IMR-90 (cell line): ENCODE results near the gene BCL11A. TPM values are rescaled to one million over a fixed set of nuclear protein-coding genes. Genes with fewer than 3 reads are reported as not detected.

ENCODE experiments used
- ATAC-seq: fragments of 200-7000 bp; cut with Tn5 transposase; 2 replicates; pipeline ENCODE4 v1.9.1; 2020; ENCODE audit warnings: low read depth, mild to moderate bottlenecking, moderate library complexity
- BruUV-seq: library from RNA; stranded (reverse); fragments of 400-500 nt; replicated peaks from 2 replicates; lab custom pipeline; 2021; lab: Mats Ljungman, UMichigan
- CTCF ChIA-PET: fragments of 300-600 bp; formaldehyde crosslinking; extraction: SDS; loops from one replicate; lab custom pipeline; 2021; ENCODE audit warnings: antibody characterized with exemption; lab: Yijun Ruan, JAX
- POLR2A ChIA-PET: fragments of 300-600 bp; sonication (Branson Sonifier 250); formaldehyde crosslinking; loops from one replicate; lab custom pipeline; 2022; ENCODE audit warnings: antibody characterized with exemption; ENCODE audit not compliant: unreplicated experiment; lab: Charles Lee
- DNase-seq: peaks from one replicate; pipeline ENCODE4 v3.0.0; 2013
- H2AFZ ChIP-seq: replicated peaks from 2 replicates; pipeline ENCODE3; 2013; ENCODE audit warnings: low read length, mild to moderate bottlenecking; ENCODE audit not compliant: poor library complexity
- H2AK5ac ChIP-seq: 2 replicates; pipeline ENCODE4 v1.6.1; 2013; ENCODE audit warnings: low read depth, low read length, inconsistent platforms
- H2AK9ac ChIP-seq: replicated peaks from 2 replicates; pipeline ENCODE3; 2013; ENCODE audit warnings: mild to moderate bottlenecking, low read depth, low read length, moderate library complexity; ENCODE audit not compliant: poor library complexity
- H2BK120ac ChIP-seq: 2 replicates; pipeline ENCODE4 v1.6.1; 2013; ENCODE audit warnings: low read depth, low read length, inconsistent platforms
- H2BK15ac ChIP-seq: 3 replicates; pipeline ENCODE4 v1.6.1; 2013; ENCODE audit warnings: low read depth, low read length, inconsistent platforms
- H2BK20ac ChIP-seq: 2 replicates; pipeline ENCODE4 v1.6.1; 2013; ENCODE audit warnings: low read depth, mild to moderate bottlenecking, inconsistent platforms, low read length, moderate library complexity
- H2BK5ac ChIP-seq: 2 replicates; pipeline ENCODE4 v1.6.1; 2013; ENCODE audit warnings: mild to moderate bottlenecking, low read depth, low read length, inconsistent platforms; ENCODE audit not compliant: poor library complexity, severe bottlenecking
- H3K14ac ChIP-seq: replicated peaks from 2 replicates; pipeline ENCODE4 v1.6.1; 2013; ENCODE audit warnings: low read depth, low read length, inconsistent platforms
- H3K18ac ChIP-seq: 2 replicates; pipeline ENCODE4 v1.6.1; 2013; ENCODE audit warnings: low read depth, low read length, control low read depth
- H3K23ac ChIP-seq: 2 replicates; pipeline ENCODE4 v1.6.1; 2013; ENCODE audit warnings: low read depth, low read length, inconsistent platforms
- H3K27ac ChIP-seq: 2 replicates; pipeline ENCODE4 v1.5.1; 2013; ENCODE audit warnings: mild to moderate bottlenecking, control low read depth, low read length; ENCODE audit not compliant: insufficient read depth
- H3K27me3 ChIP-seq: 2 replicates; pipeline ENCODE4 v1.6.1; 2013; ENCODE audit warnings: low read length; ENCODE audit not compliant: control insufficient read depth, insufficient read depth
- H3K36me3 ChIP-seq: 2 replicates; pipeline ENCODE4 v1.6.1; 2013; ENCODE audit warnings: low read length, mixed read lengths; ENCODE audit not compliant: control insufficient read depth, insufficient read depth
- H3K4ac ChIP-seq: 2 replicates; pipeline ENCODE4 v1.6.1; 2013; ENCODE audit warnings: low read depth, low read length, inconsistent platforms
- H3K4me1 ChIP-seq: 2 replicates; pipeline ENCODE4 v1.6.1; 2013; ENCODE audit warnings: low read length, mixed read lengths; ENCODE audit not compliant: control insufficient read depth, insufficient read depth
- H3K4me2 ChIP-seq: 2 replicates; pipeline ENCODE4 v1.6.1; 2013; ENCODE audit warnings: low read depth, mild to moderate bottlenecking, control low read depth, low read length, moderate library complexity
- H3K4me3 ChIP-seq: 2 replicates; pipeline ENCODE4 v1.5.1; 2013; ENCODE audit warnings: low read depth, mild to moderate bottlenecking, control low read depth, low read length, moderate library complexity; ENCODE audit not compliant: insufficient read depth
- H3K56ac ChIP-seq: 2 replicates; pipeline ENCODE4 v1.6.1; 2013; ENCODE audit warnings: low read length, inconsistent platforms; ENCODE audit not compliant: insufficient read depth; ENCODE audit errors: extremely low read depth
- H3K79me1 ChIP-seq, 2 experiments: 2 replicates each; pipeline ENCODE4 v1.6.1; 2013; ENCODE audit warnings: low read length in 2 of 2, inconsistent platforms in 1 of 2, low read depth in 1 of 2
- H3K9ac ChIP-seq: 2 replicates; pipeline ENCODE4 v1.6.1; 2013; ENCODE audit warnings: low read depth, low read length, control low read depth
- H3K9me1 ChIP-seq: 2 replicates; pipeline ENCODE4 v1.6.1; 2013; ENCODE audit warnings: low read length, inconsistent platforms; ENCODE audit not compliant: insufficient read depth
- H3K9me3 ChIP-seq: 2 replicates; pipeline ENCODE4 v1.6.1; 2013; ENCODE audit warnings: low read length; ENCODE audit not compliant: control insufficient read depth, insufficient read depth
- H4K20me1 ChIP-seq: 2 replicates; pipeline ENCODE4 v1.6.1; 2013; ENCODE audit warnings: low read length, inconsistent platforms; ENCODE audit not compliant: insufficient read depth
- H4K5ac ChIP-seq: 2 replicates; pipeline ENCODE4 v1.6.1; 2013; ENCODE audit warnings: mild to moderate bottlenecking, low read depth, low read length, control low read depth
- H4K8ac ChIP-seq, 2 experiments: 2 replicates each; pipeline ENCODE4 v1.6.1; 2013; ENCODE audit warnings: low read depth in 2 of 2, low read length in 2 of 2, control low read depth in 1 of 2, inconsistent platforms in 1 of 2
- H4K91ac ChIP-seq: 2 replicates; pipeline ENCODE4 v1.6.1; 2013; ENCODE audit warnings: low read depth, low read length, inconsistent platforms; ENCODE audit not compliant: insufficient read depth
- BHLHE40 ChIP-seq: fragments of 150-350 bp; IDR thresholded peaks from 2 replicates; pipeline ENCODE4 v1.6.1; 2016; ENCODE audit warnings: mild to moderate bottlenecking, low read depth, low read length
- CHD1 ChIP-seq: IDR thresholded peaks from 2 replicates; pipeline ENCODE4 v1.6.1; 2012; ENCODE audit warnings: low read depth, low read length, improper control_type of control experiment
- CTCF ChIP-seq: conservative IDR thresholded peaks from 2 replicates; pipeline ENCODE4 v1.5.1; 2012; ENCODE audit warnings: mild to moderate bottlenecking, low read depth, low read length, improper control_type of control experiment
- ELK1 ChIP-seq: fragments of 150-350 bp; IDR thresholded peaks from 2 replicates; pipeline ENCODE4 v1.6.1; 2016; ENCODE audit warnings: low read depth, mild to moderate bottlenecking, low read length, moderate library complexity, borderline replicate concordance
- FOS ChIP-seq: fragments of 150-350 bp; IDR thresholded peaks from 2 replicates; pipeline ENCODE4 v1.6.1; 2016; ENCODE audit warnings: low read depth, low read length
- MAFK ChIP-seq: IDR thresholded peaks from 2 replicates; pipeline ENCODE4 v1.6.1; 2012; ENCODE audit warnings: low read depth, low read length, improper control_type of control experiment
- MAZ ChIP-seq: IDR thresholded peaks from 2 replicates; pipeline ENCODE4 v1.6.1; 2012; ENCODE audit warnings: low read depth, mild to moderate bottlenecking, low read length, improper control_type of control experiment, moderate library complexity, borderline replicate concordance
- NFE2L2 ChIP-seq: fragments of 150-350 bp; IDR thresholded peaks from 2 replicates; pipeline ENCODE4 v1.6.1; 2016; ENCODE audit warnings: low read depth, mild to moderate bottlenecking, low read length
- POLR2A ChIP-seq: IDR thresholded peaks from 2 replicates; pipeline ENCODE4 v1.6.1; 2012; ENCODE audit warnings: mild to moderate bottlenecking, low read depth, low read length
- RAD21 ChIP-seq: IDR thresholded peaks from 2 replicates; pipeline ENCODE4 v1.6.1; 2012; ENCODE audit warnings: low read length, improper control_type of control experiment
- RCOR1 ChIP-seq: IDR thresholded peaks from 2 replicates; pipeline ENCODE4 v1.6.1; 2012; ENCODE audit warnings: mild to moderate bottlenecking, low read length, improper control_type of control experiment; ENCODE audit not compliant: insufficient replicate concordance
- RFX5 ChIP-seq: IDR thresholded peaks from 2 replicates; pipeline ENCODE4 v1.8.0; 2012; ENCODE audit warnings: low read depth, mild to moderate bottlenecking, low read length, moderate library complexity
- SMC3 ChIP-seq: fragments of 150-350 bp; IDR thresholded peaks from 2 replicates; pipeline ENCODE4 v1.6.1; 2016; ENCODE audit warnings: low read depth, mild to moderate bottlenecking, antibody characterized with exemption, low read length, moderate library complexity
- USF2 ChIP-seq: fragments of 150-350 bp; IDR thresholded peaks from 2 replicates; pipeline ENCODE4 v1.6.1; 2017; ENCODE audit warnings: mild to moderate bottlenecking, antibody characterized with exemption, low read length, low read depth
- WGBS, 2 experiments: methylation state at CpG; one replicate each; pipeline versions ENCODE4 v1.1.5 to v1.1.7; 2013; ENCODE audit warnings: missing lambda C conversion rate in 2 of 2; ENCODE audit not compliant: insufficient read length in 1 of 2; ENCODE audit errors: extremely low coverage in 2 of 2; 5-methylcytosine and 5-hydroxymethylcytosine counted together
- dilution Hi-C: fragments of 300-500 bp; cut with HindIII; formaldehyde crosslinking; loops from one replicate; pipeline ENCODE4 v1.14.3; 2018; ENCODE audit warnings: low sequenced_read_pairs; ENCODE audit not compliant: unreplicated experiment
- in situ Hi-C: fragments of 300-500 bp; cut with MboI; formaldehyde crosslinking; loops from 3 replicates; pipeline ENCODE4 v1.14.3; 2019; ENCODE audit warnings: low sequenced_read_pairs, inconsistent platforms, mixed read lengths
- intact Hi-C: fragments of 100-400 bp; cut with micrococcal nuclease; formaldehyde crosslinking; loops from 2 replicates; pipeline ENCODE4 v1.10.0; 2022
- polyA plus RNA-seq, 3 experiments: library from polyadenylated mRNA; depleted of rRNA; stranded (reverse); fragments of >200 nt; gene quantifications; 2 replicates each; pipeline ENCODE4 v1.2.3, GENCODE V29; 2012; ENCODE audit warnings: low replicate concordance in 1 of 3
- total RNA-seq: library from RNA; depleted of rRNA; stranded (reverse); fragments of >200 nt; gene quantifications from 2 replicates; pipeline ENCODE4 v1.2.3, GENCODE V29; 2012

Gene BCL11A
- total and polyA plus RNA-seq, 2 of the 4 experiments (the other 2 are of a cell fraction) = 1.0 to 1.1 TPM

GRCh38 chr2:60529136-60529784 lies 24.2 kb downstream of the BCL11A start:
- H3K9me3 ChIP-seq = no peaks in the 10 kb centered on the region
- H2AK9ac ChIP-seq = no peak overlapping the region
- no peak overlapping the region for H2BK15ac ChIP-seq
- H2BK5ac ChIP-seq = no peak overlapping the region
- H3K9ac ChIP-seq = no peak overlapping the region
- ATAC-seq = no peak
- dilution Hi-C loops (no loop called here), in situ Hi-C loops (no loop called here), intact Hi-C loops (no loop called here)
- H3K4me1 ChIP-seq = peaks cover 4% of the 10 kb centered on the region; the same call in 1 of the 2 replicates
- no peak for DNase-seq
- no peak overlapping the region for H4K8ac ChIP-seq
- no peak for TF ChIP-seq MAFK
- TF ChIP-seq RFX5 = no peak
- no peak for TF ChIP-seq CHD1
- no peak for TF ChIP-seq RCOR1
- no peak for TF ChIP-seq SMC3
- TF ChIP-seq POLR2A = no peak
- TF ChIP-seq FOS = no peak
- TF ChIP-seq CTCF = no peak
- TF ChIP-seq USF2 = no peak
- no peak for TF ChIP-seq ELK1
- TF ChIP-seq RAD21 = no peak
- TF ChIP-seq MAZ = no peak
- TF ChIP-seq NFE2L2 = no peak
- TF ChIP-seq BHLHE40 = no peak
- H3K56ac ChIP-seq = no peak overlapping the region
- CTCF ChIA-PET = interaction anchor here (0.7 kb wide), 1 partner anchor 770 kb away, joined by 3 read pairs; no protein-coding TSS in a partner anchor
- H3K4me3 ChIP-seq = no peak overlapping the region
- H2AFZ ChIP-seq = no peak overlapping the region
- H3K36me3 ChIP-seq = no peaks in the 10 kb centered on the region
- H4K20me1 ChIP-seq = no peaks in the 10 kb centered on the region
- H3K9me1 ChIP-seq = no peaks in the 10 kb centered on the region
- no peak overlapping the region for H3K4ac ChIP-seq
- H2BK120ac ChIP-seq = no peak overlapping the region
- H3K27ac ChIP-seq = no peak overlapping the region
- no peak overlapping the region for H3K14ac ChIP-seq
- H3K27me3 ChIP-seq = peaks cover 5% of the 10 kb centered on the region
- H4K91ac ChIP-seq = no peak overlapping the region
- H2BK20ac ChIP-seq = no peak overlapping the region
- H2AK5ac ChIP-seq = no peak overlapping the region
- H3K4me2 ChIP-seq = no peak overlapping the region
- H3K23ac ChIP-seq = no peak overlapping the region
- no peak overlapping the region for H4K5ac ChIP-seq
- BruUV-seq = no TSS peak
- no CpG with 5 or more reads among the region's 8 CpGs for WGBS, 2 experiments
- no peak overlapping the region for H3K18ac ChIP-seq
- no peaks in the 10 kb centered on the region for H3K79me1 ChIP-seq
- POLR2A ChIA-PET = no interaction called here
